ENCODE measurements around the gene STIMATE. TPM values are rescaled to one million over a fixed set of nuclear protein-coding genes. Genes with fewer than 3 reads are reported as not detected.

The STIMATE gene
- total and polyA plus RNA-seq, 2 experiments from 2014 or later, result 11.2 to 23.6 TPM

DNA sequence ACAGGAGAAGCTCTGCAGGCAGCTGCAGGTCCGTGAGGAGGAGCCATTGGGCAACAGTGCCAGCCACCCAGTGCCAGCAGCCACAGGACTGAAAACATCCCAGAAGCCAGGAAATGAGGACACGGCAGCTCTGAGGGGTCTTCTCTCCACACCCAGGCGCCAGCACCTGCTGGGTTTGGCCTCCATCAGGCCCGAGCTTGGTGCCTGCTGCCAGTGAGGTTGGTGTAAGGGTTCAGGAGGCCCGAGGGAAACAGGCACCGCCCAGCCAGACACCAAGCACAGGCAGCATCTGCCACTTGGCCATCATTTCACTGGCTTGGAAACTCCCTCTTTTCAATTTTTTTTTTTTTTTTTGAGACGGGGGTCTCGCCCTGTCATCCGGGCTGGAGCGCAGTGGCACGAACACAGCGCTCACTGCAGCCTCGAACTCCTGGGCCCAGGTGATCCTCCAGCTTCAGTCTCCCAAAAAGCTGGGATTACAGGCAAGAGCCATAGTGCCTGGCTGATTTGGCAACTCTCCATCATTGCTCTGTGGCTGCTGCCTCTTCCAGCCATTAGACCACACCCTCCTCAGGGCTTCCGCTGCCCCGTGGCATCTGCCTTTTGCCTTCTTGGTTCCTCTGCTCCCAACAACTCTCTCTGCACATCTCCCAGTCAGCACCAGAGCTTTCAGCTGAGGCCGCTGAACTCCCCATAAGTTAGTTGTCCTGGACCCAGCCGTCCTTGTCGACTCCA lies 104.2 kb downstream of the STIMATE start:
- H3K27me3 ChIP-seq (ENCODE audit: insufficient read depth), result no peaks in the 10 kb centered on the region
- Mint-ChIP-seq H3K36me3 (ENCODE audit: low read depth) (no peaks in the 10 kb centered on the region; the same call in 2 of the 3 replicates), H3K4me1 (no peaks in the 10 kb centered on the region; the same call in 2 of the 3 replicates), H3K27ac (no peak overlapping the region), H3K9me3 (no peaks in the 10 kb centered on the region), H3K4me3 (no peak overlapping the region), H3K27me3 (ENCODE audit: insufficient read depth, low read depth, poor library complexity) (peaks cover 17% of the 10 kb centered on the region)
- H3K4me1 ChIP-seq (ENCODE audit: insufficient read depth), result no peaks in the 10 kb centered on the region
- no peak overlapping the region for H3K4me2 ChIP-seq
- TF ChIP-seq, protein P1, sequence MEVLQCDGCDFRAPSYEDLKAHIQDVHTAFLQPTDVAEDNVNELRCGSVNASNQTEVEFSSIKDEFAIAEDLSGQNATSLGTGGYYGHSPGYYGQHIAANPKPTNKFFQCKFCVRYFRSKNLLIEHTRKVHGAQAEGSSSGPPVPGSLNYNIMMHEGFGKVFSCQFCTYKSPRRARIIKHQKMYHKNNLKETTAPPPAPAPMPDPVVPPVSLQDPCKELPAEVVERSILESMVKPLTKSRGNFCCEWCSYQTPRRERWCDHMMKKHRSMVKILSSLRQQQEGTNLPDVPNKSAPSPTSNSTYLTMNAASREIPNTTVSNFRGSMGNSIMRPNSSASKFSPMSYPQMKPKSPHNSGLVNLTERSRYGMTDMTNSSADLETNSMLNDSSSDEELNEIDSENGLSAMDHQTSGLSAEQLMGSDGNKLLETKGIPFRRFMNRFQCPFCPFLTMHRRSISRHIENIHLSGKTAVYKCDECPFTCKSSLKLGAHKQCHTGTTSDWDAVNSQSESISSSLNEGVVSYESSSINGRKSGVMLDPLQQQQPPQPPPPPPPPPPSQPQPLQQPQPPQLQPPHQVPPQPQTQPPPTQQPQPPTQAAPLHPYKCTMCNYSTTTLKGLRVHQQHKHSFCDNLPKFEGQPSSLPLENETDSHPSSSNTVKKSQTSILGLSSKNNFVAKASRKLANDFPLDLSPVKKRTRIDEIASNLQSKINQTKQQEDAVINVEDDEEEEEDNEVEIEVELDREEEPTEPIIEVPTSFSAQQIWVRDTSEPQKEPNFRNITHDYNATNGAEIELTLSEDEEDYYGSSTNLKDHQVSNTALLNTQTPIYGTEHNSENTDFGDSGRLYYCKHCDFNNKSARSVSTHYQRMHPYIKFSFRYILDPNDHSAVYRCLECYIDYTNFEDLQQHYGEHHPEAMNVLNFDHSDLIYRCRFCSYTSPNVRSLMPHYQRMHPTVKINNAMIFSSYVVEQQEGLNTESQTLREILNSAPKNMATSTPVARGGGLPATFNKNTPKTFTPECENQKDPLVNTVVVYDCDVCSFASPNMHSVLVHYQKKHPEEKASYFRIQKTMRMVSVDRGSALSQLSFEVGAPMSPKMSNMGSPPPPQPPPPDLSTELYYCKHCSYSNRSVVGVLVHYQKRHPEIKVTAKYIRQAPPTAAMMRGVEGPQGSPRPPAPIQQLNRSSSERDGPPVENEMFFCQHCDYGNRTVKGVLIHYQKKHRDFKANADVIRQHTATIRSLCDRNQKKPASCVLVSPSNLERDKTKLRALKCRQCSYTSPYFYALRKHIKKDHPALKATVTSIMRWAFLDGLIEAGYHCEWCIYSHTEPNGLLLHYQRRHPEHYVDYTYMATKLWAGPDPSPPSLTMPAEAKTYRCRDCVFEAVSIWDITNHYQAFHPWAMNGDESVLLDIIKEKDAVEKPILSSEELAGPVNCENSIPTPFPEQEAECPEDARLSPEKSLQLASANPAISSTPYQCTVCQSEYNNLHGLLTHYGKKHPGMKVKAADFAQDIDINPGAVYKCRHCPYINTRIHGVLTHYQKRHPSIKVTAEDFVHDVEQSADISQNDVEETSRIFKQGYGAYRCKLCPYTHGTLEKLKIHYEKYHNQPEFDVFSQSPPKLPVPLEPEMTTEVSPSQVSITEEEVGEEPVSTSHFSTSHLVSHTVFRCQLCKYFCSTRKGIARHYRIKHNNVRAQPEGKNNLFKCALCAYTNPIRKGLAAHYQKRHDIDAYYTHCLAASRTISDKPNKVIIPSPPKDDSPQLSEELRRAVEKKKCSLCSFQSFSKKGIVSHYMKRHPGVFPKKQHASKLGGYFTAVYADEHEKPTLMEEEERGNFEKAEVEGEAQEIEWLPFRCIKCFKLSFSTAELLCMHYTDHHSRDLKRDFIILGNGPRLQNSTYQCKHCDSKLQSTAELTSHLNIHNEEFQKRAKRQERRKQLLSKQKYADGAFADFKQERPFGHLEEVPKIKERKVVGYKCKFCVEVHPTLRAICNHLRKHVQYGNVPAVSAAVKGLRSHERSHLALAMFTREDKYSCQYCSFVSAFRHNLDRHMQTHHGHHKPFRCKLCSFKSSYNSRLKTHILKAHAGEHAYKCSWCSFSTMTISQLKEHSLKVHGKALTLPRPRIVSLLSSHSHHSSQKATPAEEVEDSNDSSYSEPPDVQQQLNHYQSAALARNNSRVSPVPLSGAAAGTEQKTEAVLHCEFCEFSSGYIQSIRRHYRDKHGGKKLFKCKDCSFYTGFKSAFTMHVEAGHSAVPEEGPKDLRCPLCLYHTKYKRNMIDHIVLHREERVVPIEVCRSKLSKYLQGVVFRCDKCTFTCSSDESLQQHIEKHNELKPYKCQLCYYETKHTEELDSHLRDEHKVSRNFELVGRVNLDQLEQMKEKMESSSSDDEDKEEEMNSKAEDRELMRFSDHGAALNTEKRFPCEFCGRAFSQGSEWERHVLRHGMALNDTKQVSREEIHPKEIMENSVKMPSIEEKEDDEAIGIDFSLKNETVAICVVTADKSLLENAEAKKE (CRISPR knock-in tag; IDR thresholded peaks at IDR 0.05), result no peak
- TF ChIP-seq EZH2 (IDR thresholded peaks at IDR 0.05; ENCODE audit: low read depth, unreplicated experiment) (no peak), CREB1 (CRISPR knock-in tag; IDR thresholded peaks at IDR 0.05; ENCODE audit: low read depth) (no peak), EZH2phosphoT487 (IDR thresholded peaks at IDR 0.05; ENCODE audit: unreplicated experiment) (no peak), STAT1 (IDR thresholded peaks at IDR 0.05; ENCODE audit: unreplicated experiment) (no peak), ZNF331 (CRISPR knock-in tag; IDR thresholded peaks at IDR 0.05; ENCODE audit: low read depth) (no peak)
- TF ChIP-seq, protein P2, sequence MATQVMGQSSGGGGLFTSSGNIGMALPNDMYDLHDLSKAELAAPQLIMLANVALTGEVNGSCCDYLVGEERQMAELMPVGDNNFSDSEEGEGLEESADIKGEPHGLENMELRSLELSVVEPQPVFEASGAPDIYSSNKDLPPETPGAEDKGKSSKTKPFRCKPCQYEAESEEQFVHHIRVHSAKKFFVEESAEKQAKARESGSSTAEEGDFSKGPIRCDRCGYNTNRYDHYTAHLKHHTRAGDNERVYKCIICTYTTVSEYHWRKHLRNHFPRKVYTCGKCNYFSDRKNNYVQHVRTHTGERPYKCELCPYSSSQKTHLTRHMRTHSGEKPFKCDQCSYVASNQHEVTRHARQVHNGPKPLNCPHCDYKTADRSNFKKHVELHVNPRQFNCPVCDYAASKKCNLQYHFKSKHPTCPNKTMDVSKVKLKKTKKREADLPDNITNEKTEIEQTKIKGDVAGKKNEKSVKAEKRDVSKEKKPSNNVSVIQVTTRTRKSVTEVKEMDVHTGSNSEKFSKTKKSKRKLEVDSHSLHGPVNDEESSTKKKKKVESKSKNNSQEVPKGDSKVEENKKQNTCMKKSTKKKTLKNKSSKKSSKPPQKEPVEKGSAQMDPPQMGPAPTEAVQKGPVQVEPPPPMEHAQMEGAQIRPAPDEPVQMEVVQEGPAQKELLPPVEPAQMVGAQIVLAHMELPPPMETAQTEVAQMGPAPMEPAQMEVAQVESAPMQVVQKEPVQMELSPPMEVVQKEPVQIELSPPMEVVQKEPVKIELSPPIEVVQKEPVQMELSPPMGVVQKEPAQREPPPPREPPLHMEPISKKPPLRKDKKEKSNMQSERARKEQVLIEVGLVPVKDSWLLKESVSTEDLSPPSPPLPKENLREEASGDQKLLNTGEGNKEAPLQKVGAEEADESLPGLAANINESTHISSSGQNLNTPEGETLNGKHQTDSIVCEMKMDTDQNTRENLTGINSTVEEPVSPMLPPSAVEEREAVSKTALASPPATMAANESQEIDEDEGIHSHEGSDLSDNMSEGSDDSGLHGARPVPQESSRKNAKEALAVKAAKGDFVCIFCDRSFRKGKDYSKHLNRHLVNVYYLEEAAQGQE (IDR thresholded peaks at IDR 0.05; ENCODE audit: unreplicated experiment), result no peak
- TF ChIP-seq, protein P3, sequence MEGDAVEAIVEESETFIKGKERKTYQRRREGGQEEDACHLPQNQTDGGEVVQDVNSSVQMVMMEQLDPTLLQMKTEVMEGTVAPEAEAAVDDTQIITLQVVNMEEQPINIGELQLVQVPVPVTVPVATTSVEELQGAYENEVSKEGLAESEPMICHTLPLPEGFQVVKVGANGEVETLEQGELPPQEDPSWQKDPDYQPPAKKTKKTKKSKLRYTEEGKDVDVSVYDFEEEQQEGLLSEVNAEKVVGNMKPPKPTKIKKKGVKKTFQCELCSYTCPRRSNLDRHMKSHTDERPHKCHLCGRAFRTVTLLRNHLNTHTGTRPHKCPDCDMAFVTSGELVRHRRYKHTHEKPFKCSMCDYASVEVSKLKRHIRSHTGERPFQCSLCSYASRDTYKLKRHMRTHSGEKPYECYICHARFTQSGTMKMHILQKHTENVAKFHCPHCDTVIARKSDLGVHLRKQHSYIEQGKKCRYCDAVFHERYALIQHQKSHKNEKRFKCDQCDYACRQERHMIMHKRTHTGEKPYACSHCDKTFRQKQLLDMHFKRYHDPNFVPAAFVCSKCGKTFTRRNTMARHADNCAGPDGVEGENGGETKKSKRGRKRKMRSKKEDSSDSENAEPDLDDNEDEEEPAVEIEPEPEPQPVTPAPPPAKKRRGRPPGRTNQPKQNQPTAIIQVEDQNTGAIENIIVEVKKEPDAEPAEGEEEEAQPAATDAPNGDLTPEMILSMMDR (conservative IDR thresholded peaks at IDR 0.05; ENCODE audit: low read depth in 2 of 2), result no peak
- TF ChIP-seq, protein P4, sequence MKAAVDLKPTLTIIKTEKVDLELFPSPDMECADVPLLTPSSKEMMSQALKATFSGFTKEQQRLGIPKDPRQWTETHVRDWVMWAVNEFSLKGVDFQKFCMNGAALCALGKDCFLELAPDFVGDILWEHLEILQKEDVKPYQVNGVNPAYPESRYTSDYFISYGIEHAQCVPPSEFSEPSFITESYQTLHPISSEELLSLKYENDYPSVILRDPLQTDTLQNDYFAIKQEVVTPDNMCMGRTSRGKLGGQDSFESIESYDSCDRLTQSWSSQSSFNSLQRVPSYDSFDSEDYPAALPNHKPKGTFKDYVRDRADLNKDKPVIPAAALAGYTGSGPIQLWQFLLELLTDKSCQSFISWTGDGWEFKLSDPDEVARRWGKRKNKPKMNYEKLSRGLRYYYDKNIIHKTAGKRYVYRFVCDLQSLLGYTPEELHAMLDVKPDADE (IDR thresholded peaks at IDR 0.05), result no peak
- ATAC-seq (no peak), DNase-seq (ENCODE audit: low spot score) (no peak)
- no peak overlapping the region for H3K4me3 ChIP-seq
- H2AFZ ChIP-seq, result peak overlapping the region; percentile 59; the same call in 1 of the 2 replicates
- H3K27ac ChIP-seq (ENCODE audit: low read depth), result no peak overlapping the region
- no peaks in the 10 kb centered on the region for H3K9me2 ChIP-seq (ENCODE audit: insufficient read depth)
- no peaks in the 10 kb centered on the region for H3F3A ChIP-seq (replicated peaks; ENCODE audit: low read depth)
- H4K20me1 ChIP-seq (replicated peaks; ENCODE audit: insufficient read depth), result no peaks in the 10 kb centered on the region
- no peaks in the 10 kb centered on the region for H3K79me2 ChIP-seq (replicated peaks; ENCODE audit: insufficient read depth)
- H3K36me3 ChIP-seq (ENCODE audit: insufficient read depth), result no peaks in the 10 kb centered on the region

Measured in GM23338 (cell line).